ENCODE measurements around the gene MED1. TPM values are rescaled to one million over a fixed set of nuclear protein-coding genes. Genes with fewer than 3 reads are reported as not detected.

MED1 gene
- total and polyA plus RNA-seq, 9 of the 15 experiments (the other 6 are each of a cell fraction or from before 2014, with no cell fraction given), result 14.0 to 59.8 (median 46.7) TPM

DNA sequence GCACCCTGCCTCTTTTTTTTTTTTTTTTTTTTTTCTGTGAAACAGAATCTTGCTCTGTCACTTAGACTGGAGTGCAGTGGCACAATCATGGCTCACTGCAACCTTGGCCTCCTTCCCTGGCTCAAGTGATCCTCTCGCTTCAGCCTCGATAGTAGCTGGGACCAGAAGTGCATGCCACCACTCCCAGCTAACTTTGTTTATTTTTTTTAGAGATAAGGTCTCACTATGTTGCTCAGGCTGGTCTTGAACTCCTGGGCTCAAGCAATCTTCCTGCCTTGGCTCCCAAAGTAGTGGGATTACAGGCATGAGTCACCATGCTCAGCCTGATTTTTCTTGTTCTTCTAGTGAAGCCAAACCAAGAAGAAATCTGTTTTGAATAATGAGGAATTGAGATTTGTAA is 35.2 kb upstream of the MED1 start (continued):
- TF ChIP-seq, protein P1, sequence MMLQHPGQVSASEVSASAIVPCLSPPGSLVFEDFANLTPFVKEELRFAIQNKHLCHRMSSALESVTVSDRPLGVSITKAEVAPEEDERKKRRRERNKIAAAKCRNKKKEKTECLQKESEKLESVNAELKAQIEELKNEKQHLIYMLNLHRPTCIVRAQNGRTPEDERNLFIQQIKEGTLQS (IDR thresholded peaks at IDR 0.05), result peak; percentile 50; the same call in 1 of the 2 replicates
- TF ChIP-seq, protein P1 (CRISPR knock-in tag; conservative IDR thresholded peaks at IDR 0.05), result no peak
- no peak for TF ChIP-seq FOXJ2 (tag; IDR thresholded peaks at IDR 0.05)

DNA sequence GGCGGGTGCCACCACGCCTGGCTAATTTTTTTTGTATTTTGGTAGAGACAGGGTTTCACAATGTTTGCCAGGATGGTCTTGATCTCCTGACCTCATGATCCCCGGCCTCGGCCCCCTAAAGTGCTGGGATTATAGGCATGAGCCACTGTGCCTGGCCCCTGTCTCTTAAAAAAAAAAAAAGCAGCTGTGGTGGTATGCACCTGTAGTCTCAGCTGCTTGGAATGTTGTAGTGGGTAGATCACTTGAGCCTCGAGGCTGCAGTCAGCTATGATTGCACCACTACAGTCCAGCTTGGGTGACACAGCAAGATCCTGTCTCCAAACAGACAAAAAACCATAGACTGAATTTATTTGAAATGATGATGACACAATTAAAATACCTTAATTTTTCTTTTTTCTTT is 34.5 kb upstream of the MED1 start:
- BruUV-seq (replicated peaks), result no TSS peak
- ChIA-PET CTCF (ENCODE audit: low intra/inter-chr PET ratio) (interaction anchor here (0.6 kb wide), 1 partner anchor 215 kb away, joined by 3 read pairs; no protein-coding TSS in a partner anchor), POLR2A (interaction anchor here (0.6 to 2.9 kb wide), 9 partner anchors 10 to 45 kb away, joined by 3 to 17 read pairs (median 5); partner anchors contain the start of genes CDK12 and MED1)
- in situ Hi-C loops (cut with MboI), result no loop called here
- TF ChIP-seq LEF1 (IDR thresholded peaks at IDR 0.05) (no peak), ZNF146 (CRISPR knock-in tag; IDR thresholded peaks at IDR 0.05; ENCODE audit: unreplicated experiment) (no peak), MAFG (tag; conservative IDR thresholded peaks at IDR 0.05) (0 out of 2 replicates have a peak, but pooled peaks have one; percentile 26), C11orf30 (IDR thresholded peaks at IDR 0.05; ENCODE audit: low read depth) (peak; percentile 56), PHTF2 (CRISPR knock-in tag; IDR thresholded peaks at IDR 0.05) (no peak), GTF2F1 (IDR thresholded peaks at IDR 0.05; ENCODE audit: low read depth, low read length) (no peak), ZNF316 (IDR thresholded peaks at IDR 0.05) (peak; percentile 73), CEBPB (tag; IDR thresholded peaks at IDR 0.05) (peak; percentile 67; the same call in 1 of the 2 replicates), CEBPG (CRISPR knock-in tag; IDR thresholded peaks at IDR 0.05) (no peak), CEBPG (tag; conservative IDR thresholded peaks at IDR 0.05 in 1 of 2, IDR thresholded peaks at IDR 0.05 in 1 of 2) (0 out of 4 replicates have a peak, but pooled peaks of 1 of the 2 experiments have one; percentile 23), NFE2 (IDR thresholded peaks at IDR 0.05; ENCODE audit: low read depth) (peak; percentile 32; the same call in 1 of the 2 replicates)
- TF ChIP-seq, protein P2, sequence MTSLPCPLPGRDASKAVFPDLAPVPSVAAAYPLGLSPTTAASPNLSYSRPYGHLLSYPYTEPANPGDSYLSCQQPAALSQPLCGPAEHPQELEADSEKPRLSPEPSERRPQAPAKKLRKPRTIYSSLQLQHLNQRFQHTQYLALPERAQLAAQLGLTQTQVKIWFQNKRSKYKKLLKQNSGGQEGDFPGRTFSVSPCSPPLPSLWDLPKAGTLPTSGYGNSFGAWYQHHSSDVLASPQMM (CRISPR knock-in tag; IDR thresholded peaks at IDR 0.05), result no peak
- 0 out of 4 replicates have a peak overlapping the region, but pooled peaks of 1 of the 2 experiments have one; percentile 26 for H3K9ac ChIP-seq (ENCODE audit: insufficient read depth in 1 of 2, low read depth in 2 of 2, low read length in 2 of 2)
- no peak overlapping the region for H3K4me3 ChIP-seq
- no peak overlapping the region for H3K4me2 ChIP-seq (ENCODE audit: insufficient read depth, low read length)
- no peaks in the 10 kb centered on the region for H3K27me3 ChIP-seq (ENCODE audit: control insufficient read depth in 2 of 2, insufficient read depth in 2 of 2, low read length in 2 of 2)
- no peak overlapping the region for H2AFZ ChIP-seq (ENCODE audit: low read depth, low read length)
- FAIRE-seq, result peak; percentile 15
- peaks cover 59% of the 10 kb centered on the region for H3K36me3 ChIP-seq (ENCODE audit: control insufficient read depth, insufficient read depth, low read length)
- WGBS (ENCODE audit: insufficient coverage, low coverage, missing lambda C conversion rate), result 92% methylated on average over 5 of the region's 5 CpGs
- no peak overlapping the region for H3K27ac ChIP-seq (ENCODE audit: extremely low read depth, low read depth, low read length)
- H3K4me1 ChIP-seq (replicated peaks in 1 of 2; ENCODE audit: control insufficient read depth in 2 of 2, insufficient read depth in 2 of 2, low read length in 2 of 2), result peaks cover 0 to 3% of the 10 kb centered on the region in 2 experiments; a peak in 2 of 5 replicates
- DNase-seq (ENCODE audit: extremely low read depth in 1 of 4, low spot score in 3 of 4), result no peak
- no peaks in the 10 kb centered on the region for H4K20me1 ChIP-seq (replicated peaks; ENCODE audit: control insufficient read depth, insufficient read depth, low read length)
- intact Hi-C loops (cut with micrococcal nuclease), result no loop called here
- H3K79me2 ChIP-seq (ENCODE audit: control insufficient read depth, insufficient read depth, low read length), result peaks cover 36% of the 10 kb centered on the region
- ATAC-seq, result peak; percentile 67; the same call in 2 of the 3 replicates
- no peaks in the 10 kb centered on the region for H3K9me3 ChIP-seq (replicated peaks; ENCODE audit: control insufficient read depth, insufficient read depth, low read depth, low read length)
- H3K9me1 ChIP-seq (ENCODE audit: control insufficient read depth, insufficient read depth, low read length), result no peaks in the 10 kb centered on the region

All from K562 (cell line).